Measurements from ENCODE around the gene PPM1H. TPM values are rescaled to one million over a fixed set of nuclear protein-coding genes. Genes with fewer than 3 reads are reported as not detected.

Gene PPM1H
- total and polyA plus RNA-seq, 10 of the 15 experiments (the other 5 are each of a cell fraction or from before 2014, with no cell fraction given) = 0.11 to 0.83 (median 0.49) TPM

DNA sequence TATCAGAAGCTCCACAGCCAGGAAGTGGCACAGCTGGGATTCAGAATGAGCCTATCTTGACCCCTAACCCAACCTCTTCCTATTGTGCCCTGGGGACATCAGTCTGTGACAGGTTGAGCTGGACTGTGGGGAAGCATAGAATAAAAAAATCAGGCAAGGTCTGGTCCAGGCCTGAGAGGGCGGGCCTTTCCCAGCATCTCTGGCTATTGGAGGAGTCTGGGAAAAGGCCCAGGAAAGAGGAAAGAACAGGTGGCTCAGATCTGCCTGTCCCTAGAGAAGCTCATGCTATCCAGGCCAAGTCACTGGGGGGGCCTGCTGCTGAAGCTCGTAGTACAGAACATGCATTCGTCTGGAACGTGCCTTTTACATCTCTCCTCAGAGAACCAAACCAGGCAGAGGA, 100.5 kb downstream of the PPM1H start (continued):
- TF ChIP-seq, protein P1, sequence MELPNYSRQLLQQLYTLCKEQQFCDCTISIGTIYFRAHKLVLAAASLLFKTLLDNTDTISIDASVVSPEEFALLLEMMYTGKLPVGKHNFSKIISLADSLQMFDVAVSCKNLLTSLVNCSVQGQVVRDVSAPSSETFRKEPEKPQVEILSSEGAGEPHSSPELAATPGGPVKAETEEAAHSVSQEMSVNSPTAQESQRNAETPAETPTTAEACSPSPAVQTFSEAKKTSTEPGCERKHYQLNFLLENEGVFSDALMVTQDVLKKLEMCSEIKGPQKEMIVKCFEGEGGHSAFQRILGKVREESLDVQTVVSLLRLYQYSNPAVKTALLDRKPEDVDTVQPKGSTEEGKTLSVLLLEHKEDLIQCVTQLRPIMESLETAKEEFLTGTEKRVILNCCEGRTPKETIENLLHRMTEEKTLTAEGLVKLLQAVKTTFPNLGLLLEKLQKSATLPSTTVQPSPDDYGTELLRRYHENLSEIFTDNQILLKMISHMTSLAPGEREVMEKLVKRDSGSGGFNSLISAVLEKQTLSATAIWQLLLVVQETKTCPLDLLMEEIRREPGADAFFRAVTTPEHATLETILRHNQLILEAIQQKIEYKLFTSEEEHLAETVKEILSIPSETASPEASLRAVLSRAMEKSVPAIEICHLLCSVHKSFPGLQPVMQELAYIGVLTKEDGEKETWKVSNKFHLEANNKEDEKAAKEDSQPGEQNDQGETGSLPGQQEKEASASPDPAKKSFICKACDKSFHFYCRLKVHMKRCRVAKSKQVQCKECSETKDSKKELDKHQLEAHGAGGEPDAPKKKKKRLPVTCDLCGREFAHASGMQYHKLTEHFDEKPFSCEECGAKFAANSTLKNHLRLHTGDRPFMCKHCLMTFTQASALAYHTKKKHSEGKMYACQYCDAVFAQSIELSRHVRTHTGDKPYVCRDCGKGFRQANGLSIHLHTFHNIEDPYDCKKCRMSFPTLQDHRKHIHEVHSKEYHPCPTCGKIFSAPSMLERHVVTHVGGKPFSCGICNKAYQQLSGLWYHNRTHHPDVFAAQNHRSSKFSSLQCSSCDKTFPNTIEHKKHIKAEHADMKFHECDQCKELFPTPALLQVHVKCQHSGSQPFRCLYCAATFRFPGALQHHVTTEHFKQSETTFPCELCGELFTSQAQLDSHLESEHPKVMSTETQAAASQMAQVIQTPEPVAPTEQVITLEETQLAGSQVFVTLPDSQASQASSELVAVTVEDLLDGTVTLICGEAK (IDR thresholded peaks at IDR 0.05; ENCODE audit: borderline replicate concordance) = no peak
- TF ChIP-seq TBL1XR1 (IDR thresholded peaks at IDR 0.05; ENCODE audit: low read depth, low read length) (no peak), RAD51 (IDR thresholded peaks at IDR 0.05) (no peak), GATAD2B (conservative IDR thresholded peaks at IDR 0.05; ENCODE audit: low read depth) (no peak)
- TF ChIP-seq, protein P2, sequence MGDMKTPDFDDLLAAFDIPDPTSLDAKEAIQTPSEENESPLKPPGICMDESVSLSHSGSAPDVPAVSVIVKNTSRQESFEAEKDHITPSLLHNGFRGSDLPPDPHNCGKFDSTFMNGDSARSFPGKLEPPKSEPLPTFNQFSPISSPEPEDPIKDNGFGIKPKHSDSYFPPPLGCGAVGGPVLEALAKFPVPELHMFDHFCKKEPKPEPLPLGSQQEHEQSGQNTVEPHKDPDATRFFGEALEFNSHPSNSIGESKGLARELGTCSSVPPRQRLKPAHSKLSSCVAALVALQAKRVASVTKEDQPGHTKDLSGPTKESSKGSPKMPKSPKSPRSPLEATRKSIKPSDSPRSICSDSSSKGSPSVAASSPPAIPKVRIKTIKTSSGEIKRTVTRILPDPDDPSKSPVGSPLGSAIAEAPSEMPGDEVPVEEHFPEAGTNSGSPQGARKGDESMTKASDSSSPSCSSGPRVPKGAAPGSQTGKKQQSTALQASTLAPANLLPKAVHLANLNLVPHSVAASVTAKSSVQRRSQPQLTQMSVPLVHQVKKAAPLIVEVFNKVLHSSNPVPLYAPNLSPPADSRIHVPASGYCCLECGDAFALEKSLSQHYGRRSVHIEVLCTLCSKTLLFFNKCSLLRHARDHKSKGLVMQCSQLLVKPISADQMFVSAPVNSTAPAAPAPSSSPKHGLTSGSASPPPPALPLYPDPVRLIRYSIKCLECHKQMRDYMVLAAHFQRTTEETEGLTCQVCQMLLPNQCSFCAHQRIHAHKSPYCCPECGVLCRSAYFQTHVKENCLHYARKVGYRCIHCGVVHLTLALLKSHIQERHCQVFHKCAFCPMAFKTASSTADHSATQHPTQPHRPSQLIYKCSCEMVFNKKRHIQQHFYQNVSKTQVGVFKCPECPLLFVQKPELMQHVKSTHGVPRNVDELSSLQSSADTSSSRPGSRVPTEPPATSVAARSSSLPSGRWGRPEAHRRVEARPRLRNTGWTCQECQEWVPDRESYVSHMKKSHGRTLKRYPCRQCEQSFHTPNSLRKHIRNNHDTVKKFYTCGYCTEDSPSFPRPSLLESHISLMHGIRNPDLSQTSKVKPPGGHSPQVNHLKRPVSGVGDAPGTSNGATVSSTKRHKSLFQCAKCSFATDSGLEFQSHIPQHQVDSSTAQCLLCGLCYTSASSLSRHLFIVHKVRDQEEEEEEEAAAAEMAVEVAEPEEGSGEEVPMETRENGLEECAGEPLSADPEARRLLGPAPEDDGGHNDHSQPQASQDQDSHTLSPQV (IDR thresholded peaks at IDR 0.05) = no peak
- TF ChIP-seq, protein P3, sequence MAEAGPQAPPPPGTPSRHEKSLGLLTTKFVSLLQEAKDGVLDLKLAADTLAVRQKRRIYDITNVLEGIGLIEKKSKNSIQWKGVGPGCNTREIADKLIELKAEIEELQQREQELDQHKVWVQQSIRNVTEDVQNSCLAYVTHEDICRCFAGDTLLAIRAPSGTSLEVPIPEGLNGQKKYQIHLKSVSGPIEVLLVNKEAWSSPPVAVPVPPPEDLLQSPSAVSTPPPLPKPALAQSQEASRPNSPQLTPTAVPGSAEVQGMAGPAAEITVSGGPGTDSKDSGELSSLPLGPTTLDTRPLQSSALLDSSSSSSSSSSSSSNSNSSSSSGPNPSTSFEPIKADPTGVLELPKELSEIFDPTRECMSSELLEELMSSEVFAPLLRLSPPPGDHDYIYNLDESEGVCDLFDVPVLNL (IDR thresholded peaks at IDR 0.05; ENCODE audit: low read depth, low read length) = no peak

Measured in GM12878 (cell line).